AG08395 (cell line): ENCODE results near the gene CRY1.
"Not testable (repeated sequence)": the region's sequence is repeated elsewhere in the genome, so short reads cannot be mapped to it uniquely, and the experiment has no call there.

Experiments
- DNase-seq: peaks from one replicate; pipeline ENCODE4 v3.0.0; 2012; ENCODE audit warnings: mixed read lengths, low spot score

CRY1 gene

GRCh38 chr12:107002665-107003064 is 90.7 kb downstream of the CRY1 start:
- not testable (repeated sequence) for DNase-seq

- DNase-seq = no peak
Observed at GRCh38 chr12:106999446-106999845, 93.9 kb downstream of the CRY1 start.

- no peak for DNase-seq
Observed at GRCh38 chr12:106997916-106998315, 95.4 kb downstream of the CRY1 start.

- not testable (repeated sequence) for DNase-seq
Observed at GRCh38 chr12:106996102-106996501, 97.2 kb downstream of the CRY1 start.

GRCh38 chr12:106994579-106995220 is 98.6 kb downstream of the CRY1 start:
- peak; percentile 64 for DNase-seq

GRCh38 chr12:106987846-106988245 is 105.5 kb downstream of the CRY1 start:
- no peak for DNase-seq

GRCh38 chr12:106986625-106987389 is 106.5 kb downstream of the CRY1 start, which contains the start of gene MTERF2:
Gene MTERF2 (minus strand): TSS chr12:106987146. CDS start chr12:106978714, 8,432 bp downstream.
- peak; percentile 97 for DNase-seq

GRCh38 chr12:106986135-106986534 is 107.2 kb downstream of the CRY1 start:
- no peak for DNase-seq

GRCh38 chr12:106985479-106985878 is 107.9 kb downstream of the CRY1 start:
- DNase-seq = no peak

GRCh38 chr12:106984588-106985137 is 108.7 kb downstream of the CRY1 start:
- no peak for DNase-seq

- no peak for DNase-seq
Observed at GRCh38 chr12:106982229-106982628, 111.1 kb downstream of the CRY1 start.

GRCh38 chr12:106981788-106982187 is 111.6 kb downstream of the CRY1 start:
- DNase-seq = no peak

- no peak for DNase-seq
Observed at GRCh38 chr12:106980944-106981343, 112.4 kb downstream of the CRY1 start.

- peak; percentile 27 for DNase-seq
Observed at GRCh38 chr12:106978035-106978800, 115.1 kb downstream of the CRY1 start.

- no peak for DNase-seq
Observed at GRCh38 chr12:106976668-106977067, 116.7 kb downstream of the CRY1 start.

GRCh38 chr12:106975993-106976658 is 117.2 kb downstream of the CRY1 start:
- DNase-seq = no peak

- no peak for DNase-seq
Observed at GRCh38 chr12:106975098-106975497, 118.3 kb downstream of the CRY1 start.

GRCh38 chr12:106974511-106974910 is 118.8 kb downstream of the CRY1 start:
- DNase-seq = no peak

- DNase-seq = no peak
Observed at GRCh38 chr12:106973545-106973944, 119.8 kb downstream of the CRY1 start.

- no peak for DNase-seq
Observed at GRCh38 chr12:106971065-106971464, 122.3 kb downstream of the CRY1 start.

- no peak for DNase-seq
Observed at GRCh38 chr12:106964526-106964925, 128.8 kb downstream of the CRY1 start.

GRCh38 chr12:106962286-106962685 is 131.1 kb downstream of the CRY1 start:
- DNase-seq = no peak
